Stimulated activated CD8-positive, alpha-beta memory T cell treated with anti-CD3 and anti-CD28 coated beads, Interleukin-12 subunit alpha, Interleukin-12 subunit beta, amount 100 ng/mL, for 4 hours (primary cell): ENCODE measurements around the gene MCTP2.
A peak's percentile ranks its signal among the peaks of the same experiment; 100 is the strongest.

Experiments used
- DNase-seq: peaks from one replicate; pipeline ENCODE4 v3.0.0-alpha.2; 2020; ENCODE audit warnings: low read depth

MCTP2 gene

GRCh38 chr15:94263341-94264273 lies 32.2 kb downstream of the MCTP2 start:
- no peak for DNase-seq

- DNase-seq, result no peak
Observed at GRCh38 chr15:94265009-94265408, 33.6 kb downstream of the MCTP2 start.

GRCh38 chr15:94265982-94266381 lies 34.6 kb downstream of the MCTP2 start:
- no peak for DNase-seq

- no peak for DNase-seq
Observed at GRCh38 chr15:94266789-94267188, 35.4 kb downstream of the MCTP2 start.

GRCh38 chr15:94269954-94270353 lies 38.6 kb downstream of the MCTP2 start:
- DNase-seq, result no peak

- DNase-seq, result no peak
Observed at GRCh38 chr15:94270570-94270969, 39.2 kb downstream of the MCTP2 start.

- no peak for DNase-seq
Observed at GRCh38 chr15:94272251-94272898, 41.0 kb downstream of the MCTP2 start.

GRCh38 chr15:94273826-94274225 lies 42.5 kb downstream of the MCTP2 start:
- no peak for DNase-seq

- DNase-seq, result no peak
Observed at GRCh38 chr15:94274745-94275144, 43.4 kb downstream of the MCTP2 start.

- no peak for DNase-seq
Observed at GRCh38 chr15:94277485-94277884, 46.1 kb downstream of the MCTP2 start.

- no peak for DNase-seq
Observed at GRCh38 chr15:94279736-94280135, 48.4 kb downstream of the MCTP2 start.

- no peak for DNase-seq
Observed at GRCh38 chr15:94280301-94280700, 48.9 kb downstream of the MCTP2 start.

GRCh38 chr15:94282269-94283250 lies 51.2 kb downstream of the MCTP2 start:
- DNase-seq, result no peak

- DNase-seq, result no peak
Observed at GRCh38 chr15:94286583-94286982, 55.2 kb downstream of the MCTP2 start.

GRCh38 chr15:94287794-94288246 lies 56.5 kb downstream of the MCTP2 start:
- peak; percentile 22 for DNase-seq

- DNase-seq, result no peak
Observed at GRCh38 chr15:94290730-94291129, 59.4 kb downstream of the MCTP2 start.

GRCh38 chr15:94293411-94294402 lies 62.3 kb downstream of the MCTP2 start:
- no peak for DNase-seq

GRCh38 chr15:94294556-94294955 lies 63.2 kb downstream of the MCTP2 start:
- DNase-seq, result no peak

GRCh38 chr15:94295275-94295674 lies 63.9 kb downstream of the MCTP2 start:
- DNase-seq, result no peak

- no peak for DNase-seq
Observed at GRCh38 chr15:94296717-94297116, 65.4 kb downstream of the MCTP2 start.

- no peak for DNase-seq
Observed at GRCh38 chr15:94297558-94297957, 66.2 kb downstream of the MCTP2 start.
